HEK293 (cell line): ENCODE results near the gene TAPBP.

Experiments
- CTCF ChIA-PET: fragments of 350-600 bp; formaldehyde crosslinking; extraction: SDS; loops from one replicate; lab custom pipeline; 2021; ENCODE audit warnings: antibody characterized with exemption; lab: Yijun Ruan, JAX
- POLR2A ChIA-PET: fragments of 300-600 bp; formaldehyde crosslinking; extraction: SDS; loops from one replicate; lab custom pipeline; 2020; ENCODE audit warnings: antibody characterized with exemption, inconsistent platforms; lab: Yijun Ruan, JAX
- H3K27ac ChIP-seq: fragments of 200-500 bp; sonication (Bioruptor generic); 2 replicates; pipeline ENCODE4 v1.5.1; 2014; ENCODE audit warnings: low read depth, low read length, control low read depth, inconsistent platforms; ENCODE audit errors: extremely low read depth
- H3K36me3 ChIP-seq, 2 experiments: fragments of 200-500 bp in 1 of 2; sonication (Bioruptor generic) in 1 of 2; 1 replicate in 1 of 2; 2 replicates in 1 of 2; pipeline ENCODE4 v1.5.1; 2014 to 2017; ENCODE audit warnings: inconsistent platforms in 2 of 2, low read length in 2 of 2; ENCODE audit not compliant: control insufficient read depth in 2 of 2, insufficient read depth in 1 of 2
- H3K4me1 ChIP-seq: fragments of 200-500 bp; sonication (Bioruptor generic); 2 replicates; pipeline ENCODE4 v1.5.1; 2014; ENCODE audit warnings: mild to moderate bottlenecking, low read length, inconsistent platforms; ENCODE audit not compliant: control insufficient read depth, insufficient read depth
- H3K4me3 ChIP-seq: 2 replicates; pipeline ENCODE4 v1.5.1; 2011; ENCODE audit warnings: low read depth, mild to moderate bottlenecking, control low read depth, low read length, moderate library complexity
- H3K9me3 ChIP-seq: fragments of 200-500 bp; sonication (Bioruptor generic); 2 replicates; pipeline ENCODE4 v1.5.1; 2014; ENCODE audit warnings: low read depth, low read length, inconsistent platforms; ENCODE audit not compliant: control insufficient read depth, insufficient read depth
- GFI1B ChIP-seq: fragments of 450-650 bp; formaldehyde crosslinking; IDR thresholded peaks from 2 replicates; pipeline ENCODE4 v1.5.1; 2016; ENCODE audit warnings: missing biosample characterization, missing genetic modification characterization
- GLIS2 ChIP-seq: fragments of 450-650 bp; formaldehyde crosslinking; IDR thresholded peaks from 2 replicates; pipeline ENCODE4 v1.5.1; 2016; ENCODE audit warnings: missing biosample characterization, missing genetic modification characterization
- KLF10 ChIP-seq: fragments of 450-650 bp; IDR thresholded peaks from 2 replicates; pipeline ENCODE4 v1.5.1; 2018; ENCODE audit warnings: missing biosample characterization, mild to moderate bottlenecking, missing genetic modification characterization
- KLF7 ChIP-seq: fragments of 450-650 bp; formaldehyde crosslinking; IDR thresholded peaks from 2 replicates; pipeline ENCODE4 v1.5.1; 2016; ENCODE audit warnings: missing biosample characterization, missing genetic modification characterization, borderline replicate concordance
- KLF9 ChIP-seq: fragments of 450-650 bp; formaldehyde crosslinking; IDR thresholded peaks from 2 replicates; pipeline ENCODE4 v1.5.1; 2016; ENCODE audit warnings: missing biosample characterization, missing genetic modification characterization, low read depth
- MZF1 ChIP-seq: fragments of 450-650 bp; formaldehyde crosslinking; IDR thresholded peaks from 2 replicates; pipeline ENCODE4 v1.5.1; 2017; ENCODE audit warnings: missing biosample characterization, missing genetic modification characterization, borderline replicate concordance
- SETDB1 ChIP-seq: IDR thresholded peaks from one replicate; pipeline ENCODE4 v1.6.1; 2017; ENCODE audit warnings: mild to moderate bottlenecking, low read length, moderate library complexity, mixed read lengths; ENCODE audit not compliant: insufficient read length
- TCF7L2 ChIP-seq: IDR thresholded peaks from 2 replicates; pipeline ENCODE4 v1.6.1; 2011; ENCODE audit warnings: low read depth, mild to moderate bottlenecking, inconsistent platforms, low read length, moderate library complexity, borderline replicate concordance
- ZFP69B ChIP-seq: fragments of 450-650 bp; formaldehyde crosslinking; IDR thresholded peaks from 2 replicates; pipeline ENCODE4 v1.5.1; 2016; ENCODE audit warnings: missing biosample characterization, missing genetic modification characterization
- ZNF133 ChIP-seq: fragments of 450-650 bp; formaldehyde crosslinking; IDR thresholded peaks from 2 replicates; pipeline ENCODE4 v1.5.1; 2016; ENCODE audit warnings: missing biosample characterization, missing genetic modification characterization
- ZNF394 ChIP-seq: fragments of 450-650 bp; formaldehyde crosslinking; IDR thresholded peaks from 2 replicates; pipeline ENCODE4 v1.5.1; 2016; ENCODE audit warnings: missing biosample characterization, missing genetic modification characterization, mild to moderate bottlenecking, moderate library complexity, borderline replicate concordance
- ZNF404 ChIP-seq: fragments of 450-650 bp; formaldehyde crosslinking; IDR thresholded peaks from 2 replicates; pipeline ENCODE4 v1.5.1; 2017; ENCODE audit warnings: missing biosample characterization, missing genetic modification characterization
- ZNF426 ChIP-seq: fragments of 450-650 bp; formaldehyde crosslinking; IDR thresholded peaks from 2 replicates; pipeline ENCODE4 v1.5.1; 2017; ENCODE audit warnings: missing biosample characterization, missing genetic modification characterization, mild to moderate bottlenecking, inconsistent platforms, moderate library complexity
- ZNF473 ChIP-seq: fragments of 450-650 bp; formaldehyde crosslinking; IDR thresholded peaks from 2 replicates; pipeline ENCODE4 v1.5.1; 2017; ENCODE audit warnings: missing biosample characterization, missing genetic modification characterization
- ZNF48 ChIP-seq: fragments of 450-650 bp; formaldehyde crosslinking; IDR thresholded peaks from 2 replicates; pipeline ENCODE4 v1.5.1; 2016; ENCODE audit warnings: missing biosample characterization, missing genetic modification characterization
- ZNF549 ChIP-seq: fragments of 450-650 bp; IDR thresholded peaks from 2 replicates; pipeline ENCODE4 v1.5.1; 2018; ENCODE audit warnings: missing biosample characterization, missing genetic modification characterization, mild to moderate bottlenecking, inconsistent platforms, moderate library complexity
- ZNF558 ChIP-seq: fragments of 450-650 bp; formaldehyde crosslinking; IDR thresholded peaks from 2 replicates; pipeline ENCODE4 v1.5.1; 2016; ENCODE audit warnings: missing biosample characterization, missing genetic modification characterization
- ZNF561 ChIP-seq: fragments of 450-650 bp; IDR thresholded peaks from 2 replicates; pipeline ENCODE4 v1.5.1; 2018; ENCODE audit warnings: missing biosample characterization, missing genetic modification characterization, borderline replicate concordance
- ZNF585B ChIP-seq: fragments of 450-650 bp; formaldehyde crosslinking; IDR thresholded peaks from 2 replicates; pipeline ENCODE4 v1.5.1; 2016; ENCODE audit warnings: missing biosample characterization, missing genetic modification characterization
- ZNF610 ChIP-seq: fragments of 450-650 bp; formaldehyde crosslinking; IDR thresholded peaks from 2 replicates; pipeline ENCODE4 v1.5.1; 2016; ENCODE audit warnings: missing biosample characterization, missing genetic modification characterization, borderline replicate concordance
- ZNF76 ChIP-seq: fragments of 450-650 bp; formaldehyde crosslinking; IDR thresholded peaks from 2 replicates; pipeline ENCODE4; 2016; ENCODE audit warnings: low read depth, missing biosample characterization, missing genetic modification characterization, borderline replicate concordance
- ZNF843 ChIP-seq: fragments of 450-650 bp; formaldehyde crosslinking; IDR thresholded peaks from 2 replicates; pipeline ENCODE4 v1.5.1; 2016; ENCODE audit warnings: missing biosample characterization, missing genetic modification characterization
- ZSCAN23 ChIP-seq: fragments of 450-650 bp; formaldehyde crosslinking; IDR thresholded peaks from 2 replicates; pipeline ENCODE4 v1.5.1; 2016; ENCODE audit warnings: missing biosample characterization, missing genetic modification characterization
- TF ChIP-seq, protein P1 (sequence below): fragments of 450-650 bp; IDR thresholded peaks from 2 replicates; pipeline ENCODE4 v1.5.1; 2018; ENCODE audit warnings: missing biosample characterization, missing genetic modification characterization
- TF ChIP-seq, protein P2 (sequence below): fragments of 450-650 bp; formaldehyde crosslinking; IDR thresholded peaks from 2 replicates; pipeline ENCODE4 v1.5.1; 2016; ENCODE audit warnings: missing biosample characterization, missing genetic modification characterization
- TF ChIP-seq, protein P3 (sequence below): fragments of 450-650 bp; formaldehyde crosslinking; IDR thresholded peaks from 2 replicates; pipeline ENCODE4 v1.5.1; 2016; ENCODE audit warnings: missing biosample characterization, missing genetic modification characterization
- TF ChIP-seq, protein P4 (sequence below): fragments of 450-650 bp; formaldehyde crosslinking; IDR thresholded peaks from 2 replicates; pipeline ENCODE4 v1.5.1; 2016; ENCODE audit warnings: missing biosample characterization, missing genetic modification characterization, borderline replicate concordance

TAPBP gene

DNA sequence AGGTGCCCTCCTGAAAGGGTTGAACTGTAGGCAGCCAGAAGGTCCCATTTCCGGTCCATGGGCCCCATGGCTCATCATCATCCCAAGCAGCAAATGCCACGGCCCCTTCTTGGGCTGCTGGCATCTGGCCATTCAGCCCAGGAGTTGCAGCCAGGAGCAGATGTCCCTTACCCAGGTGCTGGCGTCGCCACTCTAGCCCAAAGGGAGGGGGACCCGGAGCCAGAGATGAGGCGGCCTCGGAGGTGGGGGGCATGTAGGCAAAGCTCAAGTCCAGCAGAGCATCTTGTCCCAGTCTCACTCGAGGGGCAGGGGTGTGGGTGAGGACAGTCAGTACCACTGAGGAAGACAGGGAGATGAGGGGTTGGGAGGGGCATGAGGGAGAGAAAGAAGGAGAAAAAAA is 8.8 kb downstream of the TAPBP start:
- ChIA-PET CTCF (interaction anchor here (0.6 kb wide), 1 partner anchor 119 kb away, joined by 5 read pairs; no protein-coding TSS in a partner anchor), POLR2A (no interaction called here)
- H3K27ac ChIP-seq, result no peak overlapping the region
- no peaks in the 10 kb centered on the region for H3K9me3 ChIP-seq
- no peak overlapping the region for H3K4me3 ChIP-seq
- H3K4me1 ChIP-seq, result no peaks in the 10 kb centered on the region
- H3K36me3 ChIP-seq, result peaks cover 7 to 11% of the 10 kb centered on the region in 2 experiments; a peak in 2 of 3 replicates
- TF ChIP-seq ZNF48 (tag by site-specific recombination) (no peak), TCF7L2 (no peak), KLF9 (tag by site-specific recombination) (no peak), SETDB1 (no peak), GFI1B (tag by site-specific recombination) (no peak), ZNF549 (tag by site-specific recombination) (no peak), ZSCAN23 (tag by site-specific recombination) (no peak), ZNF426 (tag by site-specific recombination) (no peak), MZF1 (no peak), ZNF610 (tag by site-specific recombination) (no peak), ZNF133 (tag by site-specific recombination) (no peak), ZNF404 (tag by site-specific recombination) (no peak), KLF10 (tag by site-specific recombination) (no peak), ZNF394 (no peak), ZNF585B (tag by site-specific recombination) (no peak)
- TF ChIP-seq, protein P1, sequence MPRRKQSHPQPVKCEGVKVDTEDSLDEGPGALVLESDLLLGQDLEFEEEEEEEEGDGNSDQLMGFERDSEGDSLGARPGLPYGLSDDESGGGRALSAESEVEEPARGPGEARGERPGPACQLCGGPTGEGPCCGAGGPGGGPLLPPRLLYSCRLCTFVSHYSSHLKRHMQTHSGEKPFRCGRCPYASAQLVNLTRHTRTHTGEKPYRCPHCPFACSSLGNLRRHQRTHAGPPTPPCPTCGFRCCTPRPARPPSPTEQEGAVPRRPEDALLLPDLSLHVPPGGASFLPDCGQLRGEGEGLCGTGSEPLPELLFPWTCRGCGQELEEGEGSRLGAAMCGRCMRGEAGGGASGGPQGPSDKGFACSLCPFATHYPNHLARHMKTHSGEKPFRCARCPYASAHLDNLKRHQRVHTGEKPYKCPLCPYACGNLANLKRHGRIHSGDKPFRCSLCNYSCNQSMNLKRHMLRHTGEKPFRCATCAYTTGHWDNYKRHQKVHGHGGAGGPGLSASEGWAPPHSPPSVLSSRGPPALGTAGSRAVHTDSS (tag by site-specific recombination), result no peak

DNA sequence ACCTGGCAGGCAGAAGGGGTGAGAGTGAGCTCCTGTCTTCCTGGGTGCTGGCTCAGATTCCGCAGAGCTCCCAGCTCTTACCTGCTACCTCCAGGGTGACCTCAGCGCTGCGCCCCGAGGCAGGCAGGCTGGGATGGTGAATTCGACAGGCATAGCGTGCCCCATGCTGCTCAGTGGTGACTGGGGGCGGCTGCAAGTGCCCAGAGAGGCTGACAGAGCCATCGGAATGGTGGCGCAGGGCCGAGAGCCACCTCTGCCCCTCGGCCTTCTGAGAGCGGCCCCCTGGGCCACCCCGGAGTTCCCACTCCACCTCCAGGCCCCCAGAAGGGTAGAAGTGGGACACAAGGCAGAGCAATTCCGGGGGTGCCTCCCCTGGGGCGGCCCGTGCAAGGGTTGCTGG is 9.7 kb downstream of the TAPBP start:
- CTCF ChIA-PET, result interaction anchor here (0.6 kb wide), 2 partner anchors 87 to 330 kb away, joined by 3 read pairs; no protein-coding TSS in a partner anchor
- TF ChIP-seq, protein P2, sequence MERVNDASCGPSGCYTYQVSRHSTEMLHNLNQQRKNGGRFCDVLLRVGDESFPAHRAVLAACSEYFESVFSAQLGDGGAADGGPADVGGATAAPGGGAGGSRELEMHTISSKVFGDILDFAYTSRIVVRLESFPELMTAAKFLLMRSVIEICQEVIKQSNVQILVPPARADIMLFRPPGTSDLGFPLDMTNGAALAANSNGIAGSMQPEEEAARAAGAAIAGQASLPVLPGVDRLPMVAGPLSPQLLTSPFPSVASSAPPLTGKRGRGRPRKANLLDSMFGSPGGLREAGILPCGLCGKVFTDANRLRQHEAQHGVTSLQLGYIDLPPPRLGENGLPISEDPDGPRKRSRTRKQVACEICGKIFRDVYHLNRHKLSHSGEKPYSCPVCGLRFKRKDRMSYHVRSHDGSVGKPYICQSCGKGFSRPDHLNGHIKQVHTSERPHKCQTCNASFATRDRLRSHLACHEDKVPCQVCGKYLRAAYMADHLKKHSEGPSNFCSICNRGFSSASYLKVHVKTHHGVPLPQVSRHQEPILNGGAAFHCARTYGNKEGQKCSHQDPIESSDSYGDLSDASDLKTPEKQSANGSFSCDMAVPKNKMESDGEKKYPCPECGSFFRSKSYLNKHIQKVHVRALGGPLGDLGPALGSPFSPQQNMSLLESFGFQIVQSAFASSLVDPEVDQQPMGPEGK (tag by site-specific recombination), result no peak
- TF ChIP-seq GLIS2 (tag by site-specific recombination), result 0 out of 2 replicates have a peak, but pooled peaks have one; percentile 27
- Histone ChIP-seq H3K36me3 (peaks cover 7 to 11% of the 10 kb centered on the region in 2 experiments; a peak in 2 of 3 replicates), H3K4me1 (no peaks in the 10 kb centered on the region), H3K4me3 (no peak overlapping the region), H3K9me3 (no peaks in the 10 kb centered on the region), H3K27ac (0 out of 2 replicates have a peak overlapping the region, but pooled peaks have one; percentile 24)
- POLR2A ChIA-PET, result interaction anchor here (0.7 to 0.8 kb wide), 3 partner anchors 8 to 32 kb away, joined by 3 to 5 read pairs (median 3); partner anchors contain the start of genes RPS18 and VPS52

DNA sequence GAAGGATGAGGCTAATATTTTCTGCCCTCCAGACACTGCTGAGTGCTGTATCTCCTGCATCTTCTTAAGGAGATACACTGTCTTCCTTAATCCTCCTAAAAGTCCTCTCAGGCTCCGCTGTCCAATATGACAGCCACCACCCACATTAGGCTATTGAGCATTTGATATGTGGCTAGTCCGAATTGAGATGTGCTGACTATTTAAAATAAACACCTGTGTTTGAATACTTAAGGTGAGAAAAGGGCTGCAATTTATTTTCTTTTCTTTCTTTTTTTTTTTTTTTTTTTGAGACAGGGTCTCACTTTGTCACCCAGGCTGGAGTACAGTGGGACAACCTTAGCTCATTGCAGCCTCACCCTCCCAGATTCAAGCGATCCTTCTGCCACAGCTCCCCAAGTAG is 12.0 kb downstream of the TAPBP start:
- Histone ChIP-seq H3K36me3 (peaks cover 7 to 11% of the 10 kb centered on the region in 2 experiments; a peak in 2 of 3 replicates), H3K4me3 (no peak overlapping the region), H3K9me3 (no peaks in the 10 kb centered on the region), H3K4me1 (no peaks in the 10 kb centered on the region), H3K27ac (no peak overlapping the region)
- CTCF ChIA-PET, result interaction anchor here (0.5 to 2.5 kb wide), 5 partner anchors 9 to 25 kb away, joined by 3 to 11 read pairs (median 5); partner anchors contain the start of gene B3GALT4
- POLR2A ChIA-PET, result interaction anchor here (0.6 to 2.4 kb wide), 6 partner anchors 11 to 108 kb away, joined by 3 to 30 read pairs (median 8); partner anchors contain the start of genes B3GALT4, PFDN6, TAPBP and WDR46
- TF ChIP-seq, protein P3, sequence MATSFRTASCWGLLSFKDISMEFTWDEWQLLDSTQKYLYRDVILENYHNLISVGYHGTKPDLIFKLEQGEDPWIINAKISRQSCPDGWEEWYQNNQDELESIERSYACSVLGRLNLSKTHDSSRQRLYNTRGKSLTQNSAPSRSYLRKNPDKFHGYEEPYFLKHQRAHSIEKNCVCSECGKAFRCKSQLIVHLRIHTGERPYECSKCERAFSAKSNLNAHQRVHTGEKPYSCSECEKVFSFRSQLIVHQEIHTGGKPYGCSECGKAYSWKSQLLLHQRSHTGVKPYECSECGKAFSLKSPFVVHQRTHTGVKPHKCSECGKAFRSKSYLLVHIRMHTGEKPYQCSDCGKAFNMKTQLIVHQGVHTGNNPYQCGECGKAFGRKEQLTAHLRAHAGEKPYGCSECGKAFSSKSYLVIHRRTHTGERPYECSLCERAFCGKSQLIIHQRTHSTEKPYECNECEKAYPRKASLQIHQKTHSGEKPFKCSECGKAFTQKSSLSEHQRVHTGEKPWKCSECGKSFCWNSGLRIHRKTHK (tag by site-specific recombination), result no peak
- no peak for TF ChIP-seq ZNF558
- no peak for TF ChIP-seq ZNF76 (tag by site-specific recombination)
- TF ChIP-seq, protein P4, sequence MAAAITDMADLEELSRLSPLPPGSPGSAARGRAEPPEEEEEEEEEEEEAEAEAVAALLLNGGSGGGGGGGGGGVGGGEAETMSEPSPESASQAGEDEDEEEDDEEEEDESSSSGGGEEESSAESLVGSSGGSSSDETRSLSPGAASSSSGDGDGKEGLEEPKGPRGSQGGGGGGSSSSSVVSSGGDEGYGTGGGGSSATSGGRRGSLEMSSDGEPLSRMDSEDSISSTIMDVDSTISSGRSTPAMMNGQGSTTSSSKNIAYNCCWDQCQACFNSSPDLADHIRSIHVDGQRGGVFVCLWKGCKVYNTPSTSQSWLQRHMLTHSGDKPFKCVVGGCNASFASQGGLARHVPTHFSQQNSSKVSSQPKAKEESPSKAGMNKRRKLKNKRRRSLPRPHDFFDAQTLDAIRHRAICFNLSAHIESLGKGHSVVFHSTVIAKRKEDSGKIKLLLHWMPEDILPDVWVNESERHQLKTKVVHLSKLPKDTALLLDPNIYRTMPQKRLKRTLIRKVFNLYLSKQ, result no peak
- no peak for TF ChIP-seq KLF7
- TF ChIP-seq ZNF473, result no peak
- no peak for TF ChIP-seq ZNF843
- no peak for TF ChIP-seq ZNF561 (tag by site-specific recombination)
- no peak for TF ChIP-seq ZFP69B
